HG03175 (cell line): ENCODE data around the gene NRGN.
"Not testable (repeated sequence)": the region's sequence is repeated elsewhere in the genome, so short reads cannot be mapped to it uniquely, and the experiment has no call there.

Source experiments
- ATAC-seq: cut with Tn5 transposase; IDR thresholded peaks from one replicate; pipeline ENCODE4 v1.9.1; 2021; ENCODE audit warnings: mild to moderate bottlenecking, moderate library complexity; ENCODE audit not compliant: unreplicated experiment

Gene NRGN

DNA sequence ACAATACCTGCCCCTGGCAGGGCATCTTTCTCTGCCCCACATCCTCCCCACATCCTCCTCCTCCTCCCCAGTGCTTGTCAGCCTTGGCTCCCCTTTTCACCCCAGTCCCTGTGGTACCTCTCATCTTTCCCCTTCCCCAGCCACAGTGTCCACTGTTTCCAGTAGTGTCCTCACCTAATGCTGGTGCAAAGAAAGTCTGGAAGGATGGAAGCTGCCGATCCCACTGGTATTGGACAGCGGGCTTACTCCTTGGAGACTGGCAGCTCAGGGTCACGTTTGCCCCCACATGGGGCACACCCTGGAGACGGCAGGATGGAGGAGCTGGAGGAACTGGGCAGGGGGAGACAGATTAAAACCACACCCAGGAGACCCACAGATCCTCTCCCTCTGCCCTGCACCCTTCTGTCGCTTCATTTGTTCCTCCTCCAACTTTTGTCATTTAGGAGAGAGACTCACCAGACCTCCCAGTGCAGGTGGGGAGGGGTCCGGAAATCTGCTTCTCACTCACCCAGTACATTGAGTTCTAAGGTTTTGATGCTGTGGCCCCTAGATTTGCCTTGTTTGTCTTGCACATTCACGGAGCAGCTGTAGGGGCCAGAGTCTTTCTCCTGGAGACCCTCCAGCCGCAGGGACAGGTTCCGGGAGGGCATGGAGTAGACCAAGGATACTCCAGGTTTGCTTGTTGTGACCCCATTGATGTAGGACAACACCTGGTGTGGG lies 16.5 kb downstream of the NRGN start:
- no peak for ATAC-seq

GRCh38 chr11:124756753-124757227 lies 17.0 kb downstream of the NRGN start:
- no peak for ATAC-seq

GRCh38 chr11:124757320-124757719 lies 17.6 kb downstream of the NRGN start:
- ATAC-seq: no peak

DNA sequence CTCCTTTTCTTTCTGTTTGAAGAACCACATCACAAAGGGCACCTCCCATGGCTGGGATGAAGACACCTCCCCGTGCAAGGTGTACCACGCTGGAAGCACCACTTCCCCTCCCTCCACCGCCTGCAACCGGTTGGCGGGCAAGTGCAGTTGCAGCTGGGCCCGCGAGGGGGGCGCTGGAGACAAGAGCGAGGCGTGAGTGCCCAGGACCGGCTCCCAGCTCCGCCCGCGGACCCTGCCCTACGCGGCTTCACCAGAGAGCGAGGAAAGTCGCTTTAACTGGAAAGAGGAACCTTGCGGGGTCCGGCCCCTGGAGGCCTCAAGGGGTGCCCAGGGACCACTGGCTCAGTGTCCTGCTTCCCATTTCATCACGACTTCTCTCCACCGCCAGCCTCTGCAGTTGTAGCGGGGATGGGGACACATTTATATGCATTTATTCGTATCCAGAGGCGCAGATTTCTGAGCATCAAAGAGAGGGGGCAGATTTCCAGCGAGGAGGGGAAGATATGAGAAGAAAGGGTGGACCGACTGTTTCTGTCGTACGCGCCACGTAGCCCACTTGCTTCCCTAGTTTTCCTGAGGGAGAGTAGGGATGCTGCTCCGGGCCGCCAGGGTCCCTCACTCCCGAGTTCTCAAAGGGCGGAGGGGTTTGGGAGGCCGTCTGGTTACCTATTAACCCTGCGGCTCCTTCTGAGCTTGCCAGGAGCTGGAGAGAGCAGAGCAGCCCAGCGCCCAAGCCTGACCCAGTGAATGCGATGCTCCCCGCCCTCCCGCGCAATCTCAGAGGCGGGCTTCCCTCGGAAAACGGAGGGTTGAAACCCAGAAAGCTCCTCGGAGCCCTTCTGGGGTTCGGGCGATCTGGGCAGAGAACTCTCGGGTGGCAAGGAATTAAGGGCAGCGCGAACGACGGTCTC lies 18.9 kb downstream of the NRGN start:
- ATAC-seq: peak; percentile 60

- no peak for ATAC-seq
Measured at GRCh38 chr11:124759266-124760204, 19.8 kb downstream of the NRGN start.

- ATAC-seq: peak; percentile 21
Measured at GRCh38 chr11:124760205-124760652, 20.5 kb downstream of the NRGN start.

- no peak for ATAC-seq
Measured at GRCh38 chr11:124760806-124761205, 21.1 kb downstream of the NRGN start.

- no peak for ATAC-seq
Measured at GRCh38 chr11:124761301-124762104, 21.8 kb downstream of the NRGN start.

DNA sequence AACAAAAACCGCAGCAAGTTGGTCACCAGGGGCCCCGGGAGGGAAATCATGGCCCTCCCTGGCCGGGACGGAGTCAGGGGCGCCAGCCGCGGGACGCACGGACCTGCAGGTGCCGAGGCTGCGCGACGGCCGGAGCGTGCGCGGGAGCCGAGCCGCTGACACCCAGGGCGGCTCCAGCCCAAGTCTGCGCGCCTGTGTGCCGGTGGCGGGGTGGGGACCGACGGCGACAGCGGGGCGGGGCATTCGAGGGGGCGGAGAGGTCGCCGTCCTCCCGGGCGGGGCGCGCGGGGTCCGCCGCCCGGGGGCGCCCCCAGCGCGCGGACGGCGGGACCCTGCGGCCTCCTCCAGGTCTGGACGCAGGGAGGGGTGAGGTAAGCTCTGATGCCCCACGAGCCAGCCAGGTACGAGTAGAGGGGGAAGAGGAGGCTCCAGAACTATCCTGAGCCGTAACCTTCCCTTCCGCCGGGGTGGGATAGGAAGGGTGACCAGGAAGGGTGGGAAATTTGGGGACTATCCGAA lies 22.4 kb downstream of the NRGN start, which contains the start of gene ESAM:
ESAM (minus strand) TSS at position 186 of the 519 bp plus-strand sequence; CDS start at position 50, 136 bp downstream.
- peak; percentile 55 for ATAC-seq

- ATAC-seq: peak; percentile 5
Measured at GRCh38 chr11:124762624-124763155, 22.9 kb downstream of the NRGN start.

- peak; percentile 33 for ATAC-seq
Measured at GRCh38 chr11:124763156-124763947, 23.6 kb downstream of the NRGN start.

GRCh38 chr11:124766156-124766555 lies 26.4 kb downstream of the NRGN start:
- no peak for ATAC-seq

DNA sequence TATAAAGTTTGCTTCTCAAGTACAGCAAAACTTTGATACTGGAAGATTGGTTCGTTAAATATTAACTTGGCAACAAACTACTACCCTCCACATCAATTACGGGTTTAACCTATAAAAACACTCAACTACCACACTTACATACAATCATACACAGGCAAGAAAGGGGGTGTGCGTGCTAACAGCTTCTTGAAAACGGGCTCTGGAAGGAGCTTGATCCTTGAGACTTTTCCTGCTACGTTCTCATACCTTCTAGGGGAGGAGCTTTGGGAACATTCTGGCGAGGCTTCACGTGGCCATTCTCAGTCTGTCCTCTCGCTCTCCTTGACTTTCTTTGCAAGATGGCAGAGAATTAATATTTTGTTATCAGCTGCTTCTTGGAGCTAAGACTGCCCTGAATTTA lies 29.2 kb downstream of the NRGN start:
- ATAC-seq: no peak

DNA sequence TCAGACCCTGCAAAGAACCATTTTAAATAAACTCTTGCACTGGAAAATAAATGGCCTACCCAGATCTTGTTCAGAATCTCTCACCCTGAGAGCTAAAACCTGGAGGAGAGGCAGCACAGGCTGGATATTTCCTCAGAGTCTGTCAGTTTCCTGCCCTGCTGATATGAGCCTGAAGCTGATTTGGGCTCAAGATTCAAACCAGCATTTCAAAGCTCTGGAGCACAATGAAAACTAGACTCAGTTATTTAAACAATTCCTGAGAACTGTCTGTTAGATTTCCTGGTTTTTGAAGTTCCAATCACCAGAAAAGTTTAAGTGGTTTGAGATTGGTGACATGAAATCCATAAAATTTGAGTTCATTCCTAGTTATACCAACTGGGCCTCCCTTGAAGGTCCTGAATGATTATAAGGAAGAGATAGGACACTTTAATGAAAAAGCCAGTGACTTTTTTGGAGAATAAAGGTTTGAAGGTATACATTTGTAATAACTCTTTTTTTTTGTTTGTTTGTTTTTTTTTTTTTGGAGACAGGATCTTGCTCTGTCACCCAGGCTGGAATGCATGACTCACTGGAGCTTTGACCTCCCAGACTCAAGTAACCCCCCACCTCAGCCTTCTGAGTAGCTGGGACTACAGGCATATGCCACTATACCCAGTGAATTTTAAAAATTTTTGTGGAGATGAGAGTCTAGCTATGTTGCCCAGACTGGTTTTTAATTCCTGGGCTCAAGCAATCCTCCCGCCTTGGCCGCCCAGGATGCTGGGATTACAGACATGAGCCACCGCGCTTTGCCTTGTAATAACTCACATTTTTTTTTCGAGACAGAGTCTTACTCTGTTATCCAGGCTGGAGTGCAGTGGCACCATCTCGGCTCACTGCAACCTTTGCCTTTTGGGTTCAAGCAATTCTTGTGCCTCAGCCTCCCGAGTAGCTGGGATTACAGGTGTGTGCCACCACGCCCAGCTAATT lies 30.3 kb downstream of the NRGN start:
- no peak for ATAC-seq

- ATAC-seq: not testable (repeated sequence)
Measured at GRCh38 chr11:124770959-124771358, 31.2 kb downstream of the NRGN start.

GRCh38 chr11:124776865-124777645 lies 37.3 kb downstream of the NRGN start:
- ATAC-seq: no peak
